Cerebellar cortex (tissue), 1 donor: ENCODE measurements around the gene ARNT2.

ENCODE experiments used
- DNase-seq: peaks from one replicate; pipeline ENCODE4 v3.0.0-alpha.2; 2015; ENCODE audit warnings: low spot score

ARNT2 gene

GRCh38 chr15:80576519-80577090 lies 172.4 kb downstream of the ARNT2 start:
- DNase-seq = no peak

GRCh38 chr15:80577552-80578205 lies 173.5 kb downstream of the ARNT2 start:
- no peak for DNase-seq

- no peak for DNase-seq
Observed at GRCh38 chr15:80578206-80578595, 174.0 kb downstream of the ARNT2 start.

- DNase-seq = no peak
Observed at GRCh38 chr15:80578871-80579270, 174.7 kb downstream of the ARNT2 start.

GRCh38 chr15:80579611-80580010 lies 175.4 kb downstream of the ARNT2 start:
- no peak for DNase-seq

- no peak for DNase-seq
Observed at GRCh38 chr15:80580106-80580505, 175.9 kb downstream of the ARNT2 start.

GRCh38 chr15:80580536-80581260 lies 176.5 kb downstream of the ARNT2 start:
- no peak for DNase-seq

- no peak for DNase-seq
Observed at GRCh38 chr15:80581976-80582375, 177.8 kb downstream of the ARNT2 start.

- no peak for DNase-seq
Observed at GRCh38 chr15:80582816-80583423, 178.7 kb downstream of the ARNT2 start.

GRCh38 chr15:80584561-80584964 lies 180.4 kb downstream of the ARNT2 start:
- no peak for DNase-seq

GRCh38 chr15:80584973-80585525 lies 180.9 kb downstream of the ARNT2 start:
- DNase-seq = no peak

GRCh38 chr15:80585544-80586018 lies 181.4 kb downstream of the ARNT2 start:
- DNase-seq = no peak

GRCh38 chr15:80586161-80586560 lies 182.0 kb downstream of the ARNT2 start:
- DNase-seq = no peak

- no peak for DNase-seq
Observed at GRCh38 chr15:80587007-80587406, 182.8 kb downstream of the ARNT2 start.

- DNase-seq = no peak
Observed at GRCh38 chr15:80587816-80588456, 183.8 kb downstream of the ARNT2 start.

GRCh38 chr15:80588801-80589200 lies 184.6 kb downstream of the ARNT2 start:
- DNase-seq = no peak

GRCh38 chr15:80590761-80591355 lies 186.7 kb downstream of the ARNT2 start:
- DNase-seq = no peak

GRCh38 chr15:80591471-80591870 lies 187.3 kb downstream of the ARNT2 start:
- no peak for DNase-seq

GRCh38 chr15:80591938-80592825 lies 188.0 kb downstream of the ARNT2 start:
- DNase-seq = no peak

- no peak for DNase-seq
Observed at GRCh38 chr15:80593486-80594030, 189.4 kb downstream of the ARNT2 start.
